AG08395 (cell line): Measurements from ENCODE around the gene MYO1D.
"Not testable (repeated sequence)": the region's sequence is repeated elsewhere in the genome, so short reads cannot be mapped to it uniquely, and the experiment has no call there.

Experiments
- DNase-seq: peaks from one replicate; pipeline ENCODE4 v3.0.0; 2012; ENCODE audit warnings: mixed read lengths, low spot score

The MYO1D gene

GRCh38 chr17:32460054-32460453 is 416.9 kb downstream of the MYO1D start:
- no peak for DNase-seq

DNA sequence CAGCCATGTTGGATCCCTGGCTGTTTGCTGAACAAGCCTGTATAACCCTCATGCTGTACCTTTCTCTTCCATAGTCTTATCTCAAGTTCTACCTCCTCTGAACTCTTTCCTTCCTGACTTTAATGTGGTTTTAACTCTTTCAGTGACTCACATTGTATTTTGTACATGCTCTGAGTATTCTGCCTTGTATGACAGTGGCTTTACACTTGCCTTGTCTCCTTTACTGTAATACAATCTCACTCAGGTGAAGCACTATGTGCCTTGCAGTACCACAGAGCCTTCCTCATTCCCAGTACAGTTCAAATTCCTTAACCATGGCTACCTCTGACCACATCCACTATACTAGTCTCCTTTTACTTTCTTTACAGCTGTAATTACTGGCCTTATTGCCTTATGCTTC is 418.6 kb downstream of the MYO1D start:
- no peak for DNase-seq

- no peak for DNase-seq
These were observed 423.6 kb downstream of the MYO1D start for GRCh38 chr17:32453370-32453769.

DNA sequence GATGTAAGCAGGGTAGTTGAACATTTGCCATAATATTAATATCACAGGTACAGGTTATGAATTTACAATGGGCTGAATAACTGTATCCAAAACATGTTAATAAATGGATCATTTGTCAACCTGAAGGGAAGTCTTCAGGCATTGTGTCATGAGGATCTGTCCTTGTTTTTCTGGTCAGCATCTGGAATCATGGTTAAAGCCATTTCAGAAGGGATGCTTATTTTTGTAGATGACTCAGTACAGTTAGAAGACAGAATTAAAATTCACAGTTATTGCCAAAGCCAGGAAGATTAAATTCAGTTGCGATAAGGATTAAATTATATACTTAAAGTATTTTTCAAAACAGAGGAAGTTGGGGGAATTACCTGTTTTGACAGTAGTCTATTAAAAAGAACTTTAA is 424.6 kb downstream of the MYO1D start:
- DNase-seq: no peak

DNA sequence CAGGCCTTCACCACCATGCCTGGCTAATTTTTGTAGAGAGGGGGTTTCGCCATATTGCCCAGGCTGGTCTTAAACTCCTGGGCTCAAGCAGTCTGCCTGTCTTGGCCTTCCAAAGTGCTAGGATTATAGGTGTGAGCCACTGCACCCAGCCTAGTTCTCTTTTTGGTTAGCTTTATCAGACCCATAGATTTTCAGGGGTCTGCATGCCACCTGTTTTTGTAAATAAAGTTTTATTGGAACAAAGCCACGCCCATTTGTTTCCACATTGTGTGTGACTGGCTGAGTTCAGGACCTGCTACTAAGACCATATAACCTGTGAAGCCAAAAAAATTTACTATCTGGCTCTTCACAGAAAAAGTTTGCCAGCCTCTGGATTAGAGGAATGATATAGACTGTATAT is 425.0 kb downstream of the MYO1D start:
- no peak for DNase-seq

- not testable (repeated sequence) for DNase-seq
These were observed 426.5 kb downstream of the MYO1D start for GRCh38 chr17:32450379-32450778.

- DNase-seq: no peak
These were observed 427.0 kb downstream of the MYO1D start for GRCh38 chr17:32449963-32450362.

- DNase-seq: no peak
These were observed 430.0 kb downstream of the MYO1D start for GRCh38 chr17:32446949-32447348.

DNA sequence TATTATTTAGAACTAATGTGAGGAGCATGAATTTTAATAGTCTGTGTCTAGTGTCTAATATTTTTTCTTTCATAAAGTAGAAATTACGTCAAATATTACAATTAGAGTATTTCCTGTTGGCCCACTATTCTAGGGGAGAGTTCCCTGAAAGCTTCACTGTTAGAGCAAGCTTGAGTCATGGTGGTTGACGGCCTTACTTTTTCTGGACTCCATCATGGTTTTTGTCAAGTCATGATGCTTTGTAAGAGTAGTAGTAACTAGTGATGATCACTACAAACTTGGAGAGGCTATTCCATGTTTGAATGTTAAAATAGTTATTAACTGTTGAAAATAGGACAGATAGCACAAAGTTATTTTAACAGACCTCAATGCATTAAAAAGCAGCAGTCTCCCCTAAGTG is 431.0 kb downstream of the MYO1D start:
- DNase-seq: no peak

DNA sequence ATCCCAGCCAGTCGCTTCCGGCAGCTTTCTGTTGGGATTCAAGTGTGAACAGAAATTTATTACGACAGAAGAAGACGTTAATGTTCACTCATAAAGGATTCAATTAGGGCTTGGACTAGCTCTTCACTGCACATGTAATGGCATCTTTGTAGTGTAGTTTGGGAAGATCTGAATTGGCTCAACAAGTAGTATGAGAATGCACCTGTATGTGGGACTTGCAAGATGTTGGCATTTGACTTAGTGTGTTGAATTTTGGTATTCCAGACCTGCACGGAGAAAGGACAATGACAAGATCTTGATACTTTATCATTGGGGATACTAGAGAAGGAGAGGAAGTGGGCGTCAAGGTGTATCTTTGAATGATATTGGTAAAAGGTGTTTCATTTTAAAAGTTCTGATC is 431.4 kb downstream of the MYO1D start:
- DNase-seq: no peak

GRCh38 chr17:32445074-32445415 is 431.9 kb downstream of the MYO1D start:
- peak; percentile 70 for DNase-seq

GRCh38 chr17:32444301-32445073 is 432.4 kb downstream of the MYO1D start, which contains the start of gene PSMD11:
Gene PSMD11, plus strand, starts transcription at chr17:32444510. Its CDS starts 14 bp downstream, at chr17:32444524.
- peak; percentile 98 for DNase-seq

- DNase-seq: no peak
These were observed 433.1 kb downstream of the MYO1D start for GRCh38 chr17:32443827-32444300.
